ENCODE data around the gene SELENOV. TPM values are rescaled to one million over a fixed set of nuclear protein-coding genes. Genes with fewer than 3 reads are reported as not detected.

The SELENOV gene
- total RNA-seq, 4 donors from 2014 or later = not detected

DNA sequence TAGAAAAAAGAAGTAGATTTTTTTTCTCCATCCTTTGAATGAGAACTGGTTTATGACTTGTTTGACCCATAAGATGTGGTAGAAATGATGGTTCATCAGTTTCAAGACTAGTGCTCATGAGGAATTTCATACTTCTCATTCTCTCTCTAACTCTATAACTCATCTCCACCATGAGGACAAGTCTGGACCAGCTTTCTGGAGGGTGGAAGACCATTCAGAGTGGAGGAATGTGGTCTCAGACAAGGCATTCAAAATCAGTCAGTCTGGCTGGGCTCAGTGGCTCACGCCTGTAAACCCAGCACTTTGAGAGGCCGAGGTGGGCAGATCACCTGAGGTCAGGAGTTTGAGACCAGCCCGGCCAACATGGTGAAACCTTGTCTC lies 28.5 kb downstream of the SELENOV start:
- Histone ChIP-seq H3K9me3 (no peaks in the 10 kb centered on the region), H3K4me3 (no peak overlapping the region), H3K36me3 (no peaks in the 10 kb centered on the region), H3K27me3 (no peaks in the 10 kb centered on the region), H3K27ac (no peak overlapping the region), H3K4me1 (peaks cover 15% of the 10 kb centered on the region)
- TF ChIP-seq POLR2AphosphoS5 (IDR thresholded peaks at IDR 0.05) = no peak
- DNase-seq (ENCODE audit: low spot score in 2 of 2) = no peak
- 78% methylated on average over 3 of the region's 3 CpGs for WGBS

DNA sequence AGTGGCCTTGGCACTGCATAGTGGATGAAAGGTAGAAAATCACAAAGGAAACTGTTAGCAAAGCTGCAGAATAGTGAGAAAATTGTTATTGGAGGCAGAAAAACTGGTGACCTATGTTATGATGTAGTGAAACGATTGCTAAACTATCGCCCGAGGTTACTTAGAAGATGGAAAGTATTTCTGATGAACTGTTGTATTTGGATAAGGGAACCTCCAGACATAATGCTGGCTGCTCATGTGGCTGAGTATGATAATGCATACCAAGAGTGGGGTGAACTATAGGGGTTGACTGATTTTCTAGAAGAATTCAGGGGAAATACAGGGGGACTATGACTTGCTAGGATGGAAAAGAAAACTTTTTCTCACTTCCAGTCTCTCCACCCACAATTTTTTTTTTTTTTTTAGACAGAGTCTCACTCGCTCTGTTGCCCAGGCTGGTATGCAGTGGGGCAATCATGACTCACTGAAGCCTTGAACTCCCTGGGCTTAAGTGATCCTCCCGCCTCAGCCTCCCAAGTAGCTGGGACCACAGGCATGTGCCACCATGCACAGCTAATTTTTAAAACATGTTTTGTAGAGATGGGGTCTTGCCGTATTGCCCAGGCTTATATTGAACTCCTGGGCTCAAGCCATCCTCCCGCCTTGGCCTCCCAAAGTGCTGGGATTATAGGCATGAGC lies 29.4 kb downstream of the SELENOV start:
- H3K27ac ChIP-seq = no peak overlapping the region
- 83% methylated on average over 7 of the region's 7 CpGs for WGBS
- no peak for DNase-seq (ENCODE audit: low spot score in 2 of 2)
- H3K36me3 ChIP-seq = no peaks in the 10 kb centered on the region
- TF ChIP-seq, protein P1, sequence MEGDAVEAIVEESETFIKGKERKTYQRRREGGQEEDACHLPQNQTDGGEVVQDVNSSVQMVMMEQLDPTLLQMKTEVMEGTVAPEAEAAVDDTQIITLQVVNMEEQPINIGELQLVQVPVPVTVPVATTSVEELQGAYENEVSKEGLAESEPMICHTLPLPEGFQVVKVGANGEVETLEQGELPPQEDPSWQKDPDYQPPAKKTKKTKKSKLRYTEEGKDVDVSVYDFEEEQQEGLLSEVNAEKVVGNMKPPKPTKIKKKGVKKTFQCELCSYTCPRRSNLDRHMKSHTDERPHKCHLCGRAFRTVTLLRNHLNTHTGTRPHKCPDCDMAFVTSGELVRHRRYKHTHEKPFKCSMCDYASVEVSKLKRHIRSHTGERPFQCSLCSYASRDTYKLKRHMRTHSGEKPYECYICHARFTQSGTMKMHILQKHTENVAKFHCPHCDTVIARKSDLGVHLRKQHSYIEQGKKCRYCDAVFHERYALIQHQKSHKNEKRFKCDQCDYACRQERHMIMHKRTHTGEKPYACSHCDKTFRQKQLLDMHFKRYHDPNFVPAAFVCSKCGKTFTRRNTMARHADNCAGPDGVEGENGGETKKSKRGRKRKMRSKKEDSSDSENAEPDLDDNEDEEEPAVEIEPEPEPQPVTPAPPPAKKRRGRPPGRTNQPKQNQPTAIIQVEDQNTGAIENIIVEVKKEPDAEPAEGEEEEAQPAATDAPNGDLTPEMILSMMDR (IDR thresholded peaks at IDR 0.05) = no peak
- TF ChIP-seq EP300 (IDR thresholded peaks at IDR 0.05) = no peak
- no peak for TF ChIP-seq POLR2AphosphoS5 (IDR thresholded peaks at IDR 0.05)
- TF ChIP-seq POLR2A (IDR thresholded peaks at IDR 0.05) = no peak
- no peak overlapping the region for H3K4me3 ChIP-seq
- H3K4me1 ChIP-seq = peaks cover 6% of the 10 kb centered on the region
- H3K27me3 ChIP-seq = no peaks in the 10 kb centered on the region
- H3K9me3 ChIP-seq = no peaks in the 10 kb centered on the region

DNA sequence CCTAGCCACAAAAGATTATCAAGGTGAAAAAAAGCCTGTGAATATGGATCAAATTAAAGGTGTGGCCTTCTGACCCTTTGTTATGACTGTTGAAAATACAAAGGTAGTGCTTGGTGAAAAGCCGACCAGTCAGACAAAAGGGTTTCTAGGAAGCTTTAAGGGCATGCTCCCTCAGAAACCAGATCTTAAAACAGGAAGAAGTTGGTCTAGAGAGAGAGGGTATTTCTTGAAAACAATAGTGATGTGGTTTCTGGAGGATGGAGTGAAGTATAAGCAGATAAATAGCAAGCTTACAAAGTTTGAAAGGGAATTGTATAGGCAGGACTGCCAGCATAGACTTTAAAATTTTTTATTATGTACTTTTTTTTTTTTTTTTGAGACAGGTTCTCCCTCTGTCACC lies 30.0 kb downstream of the SELENOV start:
- no peak for DNase-seq (ENCODE audit: low spot score in 2 of 2)
- no peaks in the 10 kb centered on the region for H3K27me3 ChIP-seq
- peaks cover 4% of the 10 kb centered on the region for H3K4me1 ChIP-seq
- no peaks in the 10 kb centered on the region for H3K9me3 ChIP-seq
- no peaks in the 10 kb centered on the region for H3K36me3 ChIP-seq
- H3K4me3 ChIP-seq = no peak overlapping the region
- 71% methylated on average over 1 of the region's 1 CpG for WGBS
- no peak overlapping the region for H3K27ac ChIP-seq
- TF ChIP-seq POLR2AphosphoS5 (IDR thresholded peaks at IDR 0.05) (no peak), EP300 (IDR thresholded peaks at IDR 0.05) (no peak), POLR2A (IDR thresholded peaks at IDR 0.05) (no peak)
- TF ChIP-seq, protein P1 (IDR thresholded peaks at IDR 0.05) = no peak

DNA sequence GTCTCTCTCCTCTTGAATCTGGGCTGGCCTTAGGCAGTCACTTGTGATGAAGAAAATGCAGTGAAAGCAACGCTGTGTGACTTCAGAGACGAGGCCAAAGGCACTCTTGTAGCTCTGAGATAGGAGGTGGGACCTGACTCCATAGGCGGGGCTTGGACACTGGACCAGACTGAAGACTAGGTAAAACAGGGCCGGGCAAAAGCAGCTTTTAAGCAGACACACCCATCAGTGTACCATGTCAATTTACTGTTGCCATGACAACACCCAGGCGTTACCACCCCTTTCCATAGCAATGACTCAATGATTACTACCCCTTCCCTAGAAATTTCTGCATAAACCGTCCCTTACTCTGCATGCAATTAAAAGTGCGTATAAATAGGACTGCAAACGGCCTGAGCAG lies 31.7 kb downstream of the SELENOV start:
- H3K27ac ChIP-seq = no peak overlapping the region
- WGBS = 32% methylated on average over 8 of the region's 8 CpGs
- H3K36me3 ChIP-seq = no peaks in the 10 kb centered on the region
- no peaks in the 10 kb centered on the region for H3K9me3 ChIP-seq
- no peaks in the 10 kb centered on the region for H3K27me3 ChIP-seq
- no peak overlapping the region for H3K4me3 ChIP-seq
- TF ChIP-seq, protein P1 (IDR thresholded peaks at IDR 0.05) = no peak
- TF ChIP-seq EP300 (IDR thresholded peaks at IDR 0.05) = no peak
- no peak for TF ChIP-seq POLR2AphosphoS5 (IDR thresholded peaks at IDR 0.05)
- no peak for TF ChIP-seq POLR2A (IDR thresholded peaks at IDR 0.05)
- H3K4me1 ChIP-seq = no peaks in the 10 kb centered on the region
- DNase-seq (ENCODE audit: low spot score in 2 of 2) = no peak

DNA sequence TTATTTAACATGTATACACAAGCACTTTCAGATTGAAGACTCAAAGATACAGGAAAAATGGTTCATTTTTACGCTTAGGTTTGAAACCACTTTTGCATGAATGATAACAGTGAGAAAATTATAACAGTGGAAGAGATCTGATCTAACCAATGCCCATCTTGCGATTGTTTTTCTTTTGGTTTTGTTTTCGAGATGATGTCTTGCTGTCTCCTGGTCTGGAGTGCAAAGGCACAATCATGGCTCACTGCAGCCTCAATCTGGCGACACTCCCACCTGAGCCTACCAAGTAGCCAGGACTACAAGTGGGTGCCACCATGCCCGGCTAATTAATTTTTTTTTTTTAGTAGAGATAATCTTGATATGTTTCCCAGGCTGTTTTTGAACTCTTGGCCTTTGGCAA lies 35.3 kb downstream of the SELENOV start:
- WGBS = 86% methylated on average over 5 of the region's 5 CpGs
- DNase-seq (ENCODE audit: low spot score in 2 of 2) = no peak
- H3K27me3 ChIP-seq = no peaks in the 10 kb centered on the region
- TF ChIP-seq POLR2A (IDR thresholded peaks at IDR 0.05) = no peak
- H3K4me1 ChIP-seq = no peaks in the 10 kb centered on the region
- H3K36me3 ChIP-seq = no peaks in the 10 kb centered on the region
- H3K27ac ChIP-seq = no peak overlapping the region
- no peaks in the 10 kb centered on the region for H3K9me3 ChIP-seq
- no peak overlapping the region for H3K4me3 ChIP-seq

DNA sequence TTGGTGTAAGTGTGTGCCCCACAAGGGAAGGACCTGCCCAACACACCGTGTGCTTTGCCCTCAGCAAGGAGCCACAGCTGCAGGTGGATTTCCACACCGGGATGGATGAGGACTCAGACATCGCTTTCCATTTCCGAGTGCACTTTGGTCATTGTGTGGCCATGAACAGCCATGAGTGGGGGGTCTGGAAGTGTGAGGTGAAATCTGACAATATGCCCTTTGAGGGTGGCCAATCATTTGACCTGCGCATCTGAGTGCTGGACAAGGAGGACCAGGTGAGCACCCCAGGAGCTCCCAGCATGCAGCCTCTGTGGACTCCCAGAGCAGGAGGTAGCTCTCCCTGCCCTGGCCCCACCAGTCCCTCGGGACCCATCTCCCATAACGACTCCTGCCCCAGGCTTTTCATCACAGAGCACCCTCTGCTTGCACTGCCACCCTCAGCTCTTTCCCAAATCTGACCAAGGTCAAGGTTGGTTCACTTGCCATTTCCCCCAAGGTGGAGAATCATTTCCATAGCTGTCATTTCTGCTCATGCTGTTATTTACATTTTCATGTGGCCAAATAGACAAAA lies 38.2 kb downstream of the SELENOV start:
- 73% methylated on average over 6 of the region's 7 CpGs for WGBS
- Histone ChIP-seq H3K27me3 (no peaks in the 10 kb centered on the region), H3K4me3 (no peak overlapping the region), H3K27ac (no peak overlapping the region), H3K36me3 (no peaks in the 10 kb centered on the region), H3K4me1 (no peaks in the 10 kb centered on the region), H3K9me3 (no peaks in the 10 kb centered on the region)
- TF ChIP-seq, protein P1 (IDR thresholded peaks at IDR 0.05) = no peak
- no peak for TF ChIP-seq POLR2A (IDR thresholded peaks at IDR 0.05)
- no peak for TF ChIP-seq POLR2AphosphoS5 (IDR thresholded peaks at IDR 0.05)
- no peak for TF ChIP-seq EP300 (IDR thresholded peaks at IDR 0.05)
- no peak for DNase-seq (ENCODE audit: low spot score in 2 of 2)
